Peyer's patch (tissue), 4 donors: ENCODE results near the gene BSCL2.

ENCODE experiments used
- POLR2A ChIP-seq, 2 donors: fragments of 450-650 bp; IDR thresholded peaks; one replicate each; pipeline ENCODE4 v1.5.1; 2017; ENCODE audit warnings: antibody characterized with exemption in 2 of 2, mild to moderate bottlenecking in 2 of 2, moderate library complexity in 2 of 2
- TF ChIP-seq, protein P1 (sequence below), 6 experiments: fragments of 450-650 bp in 4 of 6; fragments of 200-600 bp in 2 of 6; sonication (generic) in 1 of 6; IDR thresholded peaks; one replicate each; pipeline ENCODE4 v1.5.1; 2017 to 2019; ENCODE audit warnings: antibody characterized with exemption in 6 of 6, mild to moderate bottlenecking in 3 of 6, moderate library complexity in 1 of 6

GRCh38 chr11:62713343-62713742, 6.1 kb upstream of the BSCL2 start:
- TF ChIP-seq, protein P1, sequence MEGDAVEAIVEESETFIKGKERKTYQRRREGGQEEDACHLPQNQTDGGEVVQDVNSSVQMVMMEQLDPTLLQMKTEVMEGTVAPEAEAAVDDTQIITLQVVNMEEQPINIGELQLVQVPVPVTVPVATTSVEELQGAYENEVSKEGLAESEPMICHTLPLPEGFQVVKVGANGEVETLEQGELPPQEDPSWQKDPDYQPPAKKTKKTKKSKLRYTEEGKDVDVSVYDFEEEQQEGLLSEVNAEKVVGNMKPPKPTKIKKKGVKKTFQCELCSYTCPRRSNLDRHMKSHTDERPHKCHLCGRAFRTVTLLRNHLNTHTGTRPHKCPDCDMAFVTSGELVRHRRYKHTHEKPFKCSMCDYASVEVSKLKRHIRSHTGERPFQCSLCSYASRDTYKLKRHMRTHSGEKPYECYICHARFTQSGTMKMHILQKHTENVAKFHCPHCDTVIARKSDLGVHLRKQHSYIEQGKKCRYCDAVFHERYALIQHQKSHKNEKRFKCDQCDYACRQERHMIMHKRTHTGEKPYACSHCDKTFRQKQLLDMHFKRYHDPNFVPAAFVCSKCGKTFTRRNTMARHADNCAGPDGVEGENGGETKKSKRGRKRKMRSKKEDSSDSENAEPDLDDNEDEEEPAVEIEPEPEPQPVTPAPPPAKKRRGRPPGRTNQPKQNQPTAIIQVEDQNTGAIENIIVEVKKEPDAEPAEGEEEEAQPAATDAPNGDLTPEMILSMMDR (IDR thresholded peaks at IDR 0.05), result no peak
- TF ChIP-seq POLR2A (IDR thresholded peaks at IDR 0.05), result no peak
